NCI-H460 (cell line): ENCODE results near the gene METTL1. TPM values are rescaled to one million over a fixed set of nuclear protein-coding genes. Genes with fewer than 3 reads are reported as not detected.

Experiments
- DNase-seq: peaks from one replicate; pipeline ENCODE4 v3.0.0-alpha.2; 2016; ENCODE audit warnings: low read depth; ENCODE audit errors: extremely low read depth
- total RNA-seq: library from RNA; depleted of rRNA; stranded (reverse); fragments of >200 nt; shearing (Covaris generic); gene quantifications from 2 replicates; pipeline ENCODE4 v1.2.3, GENCODE V29; 2014

METTL1 gene
- total RNA-seq, 1 experiment from 2014 or later, result 23.3 TPM

DNA sequence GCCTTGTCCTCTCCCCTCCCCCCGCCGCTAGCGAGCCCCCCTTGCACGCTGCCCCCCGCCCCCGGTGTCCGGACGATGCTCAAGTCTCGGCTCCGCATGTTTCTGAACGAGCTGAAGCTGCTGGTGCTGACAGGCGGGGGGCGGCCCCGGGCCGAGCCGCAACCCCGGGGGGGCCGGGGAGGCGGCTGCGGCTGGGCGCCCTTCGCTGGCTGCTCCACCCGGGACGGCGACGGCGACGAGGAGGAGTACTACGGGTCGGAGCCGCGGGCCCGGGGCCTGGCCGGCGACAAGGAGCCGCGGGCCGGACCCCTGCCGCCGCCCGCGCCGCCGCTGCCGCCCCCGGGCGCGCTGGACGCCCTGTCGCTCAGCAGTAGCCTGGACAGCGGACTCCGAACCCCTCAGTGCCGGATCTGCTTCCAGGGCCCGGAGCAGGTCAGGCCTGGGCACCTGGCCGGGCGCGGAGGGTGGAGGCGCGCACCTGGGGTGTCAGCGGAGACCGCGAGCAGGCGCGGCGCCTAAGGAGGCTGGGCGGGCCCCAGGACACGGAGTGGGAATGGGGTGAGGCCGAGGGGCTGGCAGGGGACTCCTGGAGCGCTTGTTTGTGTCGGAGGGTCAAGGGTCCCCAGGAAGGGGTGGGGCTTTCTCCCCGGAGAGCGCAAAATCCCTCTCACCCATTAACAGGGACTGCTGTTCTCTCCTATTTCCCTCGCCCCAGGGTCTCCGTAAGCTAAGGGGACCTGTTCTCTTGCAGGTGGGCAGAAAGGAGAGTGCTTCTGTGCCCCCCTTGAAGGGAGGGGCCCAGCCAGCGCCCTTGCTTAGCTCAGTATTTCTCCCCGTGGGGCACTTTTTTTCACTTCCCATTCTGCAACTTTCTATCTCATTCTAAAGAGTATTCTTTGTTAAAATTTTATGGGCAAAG, 16.2 kb downstream of the METTL1 start:
- no peak for DNase-seq

DNA sequence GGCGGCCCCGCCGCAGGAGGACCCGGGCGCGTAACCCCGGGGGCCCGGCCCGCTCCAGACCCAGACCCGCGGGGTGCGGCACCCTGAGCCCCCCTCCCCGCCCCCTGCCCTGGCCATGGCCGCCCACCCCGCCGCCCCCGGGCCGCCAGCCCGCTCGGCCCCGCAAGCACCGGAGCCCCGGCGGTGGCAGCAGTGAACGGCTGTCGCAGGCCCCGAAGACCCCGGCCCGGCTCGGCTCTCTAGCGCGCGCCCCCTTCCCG, 16.8 kb downstream of the METTL1 start:
- no peak for DNase-seq

DNA sequence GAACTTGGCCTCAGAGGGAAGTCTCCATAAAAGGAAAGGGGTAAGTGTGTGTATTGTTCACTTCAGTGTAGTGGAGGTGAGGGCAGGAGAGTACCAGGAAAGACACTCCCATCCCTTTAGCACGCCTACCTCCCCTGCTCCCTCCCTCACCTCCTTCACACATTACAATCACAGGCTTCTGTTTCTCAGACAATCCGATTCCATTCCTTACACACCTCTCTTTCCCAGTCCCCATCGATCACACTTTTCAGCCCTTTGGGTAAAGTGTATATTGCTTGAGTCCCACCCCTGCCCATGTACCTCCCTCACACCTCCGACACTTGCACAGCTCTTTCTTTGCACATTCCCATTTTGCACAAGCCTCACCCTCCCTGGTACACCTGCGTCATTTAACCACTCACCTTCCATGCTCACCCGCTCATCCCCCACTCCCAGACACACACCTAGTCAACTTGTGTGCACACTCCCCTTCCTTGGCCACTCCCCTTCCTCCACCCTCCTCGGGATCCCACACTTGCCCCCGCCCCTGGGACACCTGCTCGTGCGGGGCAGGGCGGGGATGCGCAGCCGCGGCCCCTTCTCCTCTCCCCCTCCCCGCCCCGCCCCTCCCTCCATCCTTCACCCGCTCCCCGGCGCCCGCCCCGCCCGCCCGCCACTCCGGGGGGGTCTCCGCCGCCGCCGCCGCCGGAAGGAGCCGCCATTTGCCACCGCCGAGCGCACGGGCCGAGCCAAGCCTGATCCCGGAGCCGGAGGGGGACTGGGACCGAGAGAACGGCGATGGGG, 17.3 kb downstream of the METTL1 start, which contains the start of gene MARCHF9:
Gene MARCHF9, plus strand, starts transcription at position 693 of the 783 bp plus-strand sequence. CDS start 426 bp downstream, outside the sequence.
- no peak for DNase-seq

DNA sequence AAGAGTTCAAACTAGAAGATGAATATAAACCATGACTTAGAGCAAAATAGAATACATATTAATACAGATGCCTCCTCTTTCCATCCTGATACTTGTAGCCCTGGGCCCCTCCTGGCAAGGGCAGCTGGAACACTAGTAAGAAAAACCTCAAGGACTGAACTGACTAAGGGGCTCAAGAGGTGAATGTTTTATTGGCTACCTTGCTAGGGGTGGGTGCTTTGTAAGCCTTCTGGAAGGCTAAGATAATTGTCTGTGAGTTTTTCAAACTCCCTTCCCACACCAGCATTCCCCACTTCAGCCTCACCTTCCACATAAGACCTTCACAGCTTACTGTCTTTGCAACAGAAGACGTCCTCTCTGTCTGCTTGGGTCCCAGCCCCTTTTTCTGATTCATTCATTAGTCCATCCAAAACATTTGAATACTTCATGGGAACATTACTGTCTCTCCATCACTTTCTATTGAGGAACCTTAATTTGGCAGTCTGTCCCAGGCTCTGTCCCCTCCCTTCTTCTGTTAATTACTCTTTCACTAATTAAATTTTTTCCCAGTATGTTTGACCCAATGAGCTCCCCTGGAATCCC, 18.1 kb downstream of the METTL1 start:
- no peak for DNase-seq

DNA sequence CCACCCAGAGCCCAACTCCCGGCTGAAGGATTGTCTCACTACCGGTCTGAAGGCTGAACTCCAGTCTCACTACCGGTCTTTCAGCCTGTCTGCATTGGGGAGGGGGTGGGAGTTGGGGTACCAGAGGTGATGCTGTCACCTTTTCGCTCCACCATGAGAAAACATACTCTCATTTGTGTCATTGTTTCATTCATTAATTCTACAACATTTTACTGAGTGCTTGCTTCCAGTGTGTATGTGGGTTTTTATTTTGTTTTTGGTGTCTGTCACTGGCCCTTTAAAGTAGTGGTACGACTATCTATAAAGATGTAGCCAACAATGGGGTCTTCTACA, 19.3 kb downstream of the METTL1 start:
- DNase-seq, result no peak

DNA sequence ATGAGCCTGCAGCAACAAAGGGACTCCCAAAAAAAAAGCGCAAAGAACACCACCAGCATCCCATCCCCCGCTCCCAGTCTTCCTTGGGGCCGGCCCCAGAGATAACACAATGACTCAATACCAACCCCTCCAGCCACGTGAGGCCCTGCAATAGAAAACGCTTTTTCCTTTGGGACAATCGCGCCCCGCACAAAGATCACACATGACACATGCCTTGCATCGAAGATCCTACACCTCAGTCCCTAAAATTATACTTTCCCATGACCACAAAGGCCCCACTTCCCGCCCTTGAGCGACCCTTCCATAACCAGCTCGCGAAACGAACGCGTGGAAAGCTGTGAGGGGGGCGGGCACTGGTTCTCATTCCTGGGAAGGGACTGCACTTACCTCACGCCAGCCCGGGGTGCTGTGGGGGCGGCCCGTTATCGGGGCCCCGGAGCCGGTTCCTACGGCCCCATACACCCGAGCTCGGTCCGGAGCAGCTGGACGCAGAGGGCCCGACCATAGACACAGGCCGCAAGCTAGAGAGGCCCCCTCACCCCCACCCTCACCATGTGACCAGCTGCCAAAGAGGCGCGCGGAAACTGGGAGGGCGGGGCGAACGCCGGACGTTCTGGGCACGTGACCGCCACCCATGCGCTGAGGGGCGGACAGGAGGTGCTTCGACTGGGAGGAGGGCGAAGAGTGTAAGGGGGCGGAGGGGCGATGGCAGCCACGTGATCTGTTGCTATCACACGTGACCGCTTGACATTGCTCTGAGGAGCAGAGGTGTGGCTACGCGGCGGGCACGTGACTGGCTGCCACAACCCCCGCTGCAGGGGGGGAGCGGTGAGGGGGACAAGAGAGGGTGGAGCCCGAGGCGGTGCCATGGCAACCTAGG, 19.9 kb downstream of the METTL1 start, which contains the start of gene CDK4:
Gene CDK4, minus strand, starts transcription at position 523 of the 880 bp plus-strand sequence. CDS start 593 bp downstream, outside the sequence.
- peak; percentile 99 for DNase-seq

DNA sequence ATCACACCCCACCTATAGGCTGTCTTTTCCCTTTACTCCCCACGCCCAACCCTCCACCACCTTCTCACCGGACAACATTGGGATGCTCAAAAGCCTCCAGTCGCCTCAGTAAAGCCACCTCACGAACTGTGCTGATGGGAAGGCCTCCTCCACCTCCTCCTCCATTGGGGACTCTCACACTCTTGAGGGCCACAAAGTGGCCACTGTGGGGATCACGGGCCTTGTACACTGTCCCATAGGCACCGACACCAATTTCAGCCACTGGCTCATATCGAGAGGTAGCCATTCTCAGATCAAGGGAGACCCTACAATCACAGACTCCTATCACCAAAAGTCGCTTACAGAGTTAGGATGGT, 20.5 kb downstream of the METTL1 start:
- DNase-seq, result no peak

DNA sequence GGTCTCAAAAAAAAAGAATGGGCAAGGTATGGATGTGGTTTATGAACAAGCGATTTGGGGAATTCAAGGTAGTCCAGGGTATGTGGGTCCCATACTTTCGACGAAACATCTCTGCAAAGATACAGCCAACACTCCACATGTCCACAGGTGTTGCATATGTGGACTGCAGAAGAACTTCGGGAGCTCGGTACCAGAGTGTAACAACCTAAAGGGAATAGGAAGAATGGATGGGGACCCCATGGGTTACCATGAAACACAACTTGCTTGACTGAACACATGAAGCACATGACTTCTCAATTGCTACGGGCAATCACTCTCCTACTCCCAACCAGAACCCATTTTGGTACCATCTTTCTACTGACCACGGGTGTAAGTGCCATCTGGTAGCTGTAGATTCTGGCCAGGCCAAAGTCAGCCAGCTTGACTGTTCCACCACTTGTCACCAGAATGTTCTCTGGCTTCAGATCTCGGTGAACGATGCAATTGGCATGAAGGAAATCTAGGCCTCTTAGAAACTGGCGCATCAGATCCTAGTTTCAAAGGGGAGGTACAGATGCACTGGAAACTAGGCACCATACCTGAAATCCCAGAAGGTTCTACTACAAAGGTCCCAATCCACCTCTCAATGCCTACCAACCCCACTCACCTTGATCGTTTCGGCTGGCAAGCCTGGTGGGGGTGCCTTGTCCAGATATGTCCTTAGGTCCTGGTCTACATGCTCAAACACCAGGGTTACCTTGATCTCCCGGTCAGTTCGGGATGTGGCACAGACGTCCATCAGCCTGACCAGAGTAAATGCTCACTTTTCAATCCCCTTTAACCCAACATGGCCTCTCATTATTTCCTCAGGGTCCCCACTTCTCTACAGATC, 21.1 kb downstream of the METTL1 start:
- no peak for DNase-seq

DNA sequence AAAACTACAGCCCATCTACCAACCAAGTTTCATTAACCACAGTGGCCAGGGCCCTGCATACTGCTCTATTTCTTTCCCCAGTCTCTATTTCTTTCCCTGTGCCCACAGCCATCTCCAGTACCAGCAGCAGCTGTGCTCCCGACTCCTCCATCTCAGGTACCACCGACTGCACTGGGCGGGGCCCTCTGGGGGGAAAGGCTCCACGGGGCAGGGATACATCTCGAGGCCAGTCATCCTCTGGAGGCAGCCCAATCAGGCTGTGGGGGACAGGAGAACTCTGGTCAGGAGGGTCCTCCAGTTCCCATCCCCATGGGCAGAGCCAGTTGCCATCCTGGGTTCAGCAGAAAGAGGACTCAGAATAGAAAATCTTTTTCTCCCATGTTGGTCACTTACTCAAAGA, 22.8 kb downstream of the METTL1 start:
- no peak for DNase-seq

DNA sequence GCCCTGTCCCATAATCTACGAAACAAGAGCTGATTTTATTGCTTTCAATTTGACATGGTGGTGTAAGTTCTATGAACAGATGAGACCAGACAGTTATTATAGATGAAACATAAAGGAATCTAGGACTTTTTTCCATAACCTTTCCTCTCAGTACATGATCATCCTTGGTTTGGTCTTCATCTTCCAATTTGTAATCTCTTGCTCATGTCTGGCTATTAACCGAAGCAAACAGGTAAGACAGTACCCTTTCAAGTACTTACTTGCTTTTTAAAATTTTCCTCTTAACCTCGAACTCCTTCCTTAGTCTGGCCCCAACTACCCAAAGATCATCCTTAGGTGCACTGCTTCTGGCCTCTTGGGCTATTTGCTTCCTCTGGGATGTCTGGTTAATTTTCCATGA, 25.9 kb downstream of the METTL1 start:
- no peak for DNase-seq

DNA sequence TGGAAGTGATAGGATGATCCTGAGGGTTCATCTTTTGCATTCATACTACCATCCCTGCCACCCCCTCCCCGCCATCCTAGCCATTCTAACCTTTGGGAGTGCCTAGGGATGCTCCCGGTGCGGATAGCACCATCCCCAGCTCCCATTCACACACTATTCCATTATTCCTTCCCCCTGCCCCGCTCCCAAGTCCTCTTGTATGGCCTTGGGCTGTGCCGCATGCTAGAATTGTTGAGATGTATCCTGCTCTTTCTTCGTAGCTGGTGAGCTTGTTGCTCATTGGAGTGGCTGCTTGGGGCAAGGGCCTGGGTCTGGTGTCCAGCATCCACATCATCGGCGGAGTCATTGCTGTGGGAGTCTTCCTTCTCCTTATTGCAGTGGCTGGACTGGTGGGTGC, 26.4 kb downstream of the METTL1 start:
- DNase-seq, result no peak

DNA sequence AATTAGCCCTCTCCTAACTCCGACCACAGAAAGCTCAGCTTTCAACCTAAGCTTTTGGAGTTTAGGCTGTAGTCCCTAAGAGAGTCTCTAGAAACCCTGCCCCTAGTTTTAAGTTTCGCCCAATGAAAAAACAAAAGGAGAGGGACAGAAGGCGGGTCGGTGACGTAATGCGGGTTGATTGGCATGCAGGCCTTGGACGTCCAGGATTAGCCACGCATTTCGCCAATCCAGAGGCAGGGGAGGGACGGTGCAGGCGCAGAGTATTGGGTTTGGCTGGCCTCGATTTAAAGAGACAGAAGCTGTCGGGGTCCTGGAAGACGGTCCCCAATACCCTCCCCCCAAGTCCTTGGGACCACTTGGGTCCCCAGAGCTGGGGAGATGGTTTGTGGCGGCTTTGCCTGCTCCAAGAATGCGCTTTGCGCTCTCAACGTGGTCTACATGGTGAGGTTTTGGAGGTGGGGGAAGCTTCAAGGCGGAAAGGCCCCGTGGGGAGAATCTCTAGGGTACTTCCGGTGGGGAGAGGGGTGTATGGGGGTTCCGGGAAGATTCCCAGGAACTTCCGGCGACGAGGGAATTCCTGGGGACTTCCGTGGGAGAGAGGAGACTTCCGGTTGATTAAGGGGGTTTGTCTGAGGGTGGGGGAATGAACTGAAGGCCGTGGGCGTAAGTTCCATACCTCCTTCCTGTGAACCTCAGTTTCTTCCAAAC, 27.0 kb downstream of the METTL1 start, which contains the start of gene TSPAN31:
Gene TSPAN31, plus strand, starts transcription at position 263 of the 708 bp plus-strand sequence. Its CDS starts 116 bp downstream, at position 379.
- DNase-seq, result peak; percentile 98

DNA sequence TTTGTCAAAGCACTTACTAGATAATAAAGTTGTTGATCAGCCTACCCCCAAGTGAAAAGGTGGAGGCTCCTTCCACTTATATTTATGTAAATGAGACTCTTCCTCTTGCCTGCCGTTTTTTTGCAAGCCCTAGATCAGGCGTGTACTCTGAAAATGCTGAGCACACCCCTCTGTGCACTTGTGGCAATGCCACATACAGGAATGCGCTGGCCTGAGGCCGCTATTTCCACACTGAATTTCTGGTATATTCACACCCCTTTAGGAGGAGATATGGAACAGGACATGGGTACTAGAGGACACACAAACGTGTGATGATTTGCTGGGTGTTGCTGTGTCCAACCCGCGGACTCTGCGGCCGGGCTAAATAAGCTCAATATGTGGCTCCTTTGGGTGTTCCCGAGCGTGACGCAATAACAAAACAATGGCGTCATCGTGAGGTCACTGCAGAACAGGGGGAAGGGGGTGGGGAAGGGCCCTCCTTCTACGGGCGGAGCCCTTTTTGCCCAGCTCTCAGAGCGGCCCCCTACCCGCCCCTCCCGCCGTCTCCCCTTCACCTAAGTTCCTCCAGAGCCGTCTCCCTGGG, 27.6 kb downstream of the METTL1 start:
- DNase-seq, result peak; percentile 77

DNA sequence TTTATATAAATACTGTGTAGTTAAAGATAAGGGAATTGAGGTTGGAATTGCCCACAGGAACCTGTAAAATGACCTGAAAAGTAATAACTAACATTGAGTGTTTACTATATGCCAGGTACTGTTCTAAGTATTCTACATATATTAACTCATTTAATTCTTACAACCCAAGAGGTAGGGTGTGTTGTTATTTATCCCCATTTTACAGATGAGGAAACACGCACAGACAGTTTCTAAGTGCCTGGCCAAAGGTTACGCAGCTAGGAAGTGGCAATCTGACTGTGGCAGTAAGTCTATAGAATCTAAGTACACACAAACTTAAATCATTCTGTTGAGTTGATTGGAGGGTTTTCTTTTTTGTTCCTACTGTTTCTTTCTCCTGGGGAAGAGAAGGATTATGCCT, 28.1 kb downstream of the METTL1 start:
- DNase-seq, result no peak

DNA sequence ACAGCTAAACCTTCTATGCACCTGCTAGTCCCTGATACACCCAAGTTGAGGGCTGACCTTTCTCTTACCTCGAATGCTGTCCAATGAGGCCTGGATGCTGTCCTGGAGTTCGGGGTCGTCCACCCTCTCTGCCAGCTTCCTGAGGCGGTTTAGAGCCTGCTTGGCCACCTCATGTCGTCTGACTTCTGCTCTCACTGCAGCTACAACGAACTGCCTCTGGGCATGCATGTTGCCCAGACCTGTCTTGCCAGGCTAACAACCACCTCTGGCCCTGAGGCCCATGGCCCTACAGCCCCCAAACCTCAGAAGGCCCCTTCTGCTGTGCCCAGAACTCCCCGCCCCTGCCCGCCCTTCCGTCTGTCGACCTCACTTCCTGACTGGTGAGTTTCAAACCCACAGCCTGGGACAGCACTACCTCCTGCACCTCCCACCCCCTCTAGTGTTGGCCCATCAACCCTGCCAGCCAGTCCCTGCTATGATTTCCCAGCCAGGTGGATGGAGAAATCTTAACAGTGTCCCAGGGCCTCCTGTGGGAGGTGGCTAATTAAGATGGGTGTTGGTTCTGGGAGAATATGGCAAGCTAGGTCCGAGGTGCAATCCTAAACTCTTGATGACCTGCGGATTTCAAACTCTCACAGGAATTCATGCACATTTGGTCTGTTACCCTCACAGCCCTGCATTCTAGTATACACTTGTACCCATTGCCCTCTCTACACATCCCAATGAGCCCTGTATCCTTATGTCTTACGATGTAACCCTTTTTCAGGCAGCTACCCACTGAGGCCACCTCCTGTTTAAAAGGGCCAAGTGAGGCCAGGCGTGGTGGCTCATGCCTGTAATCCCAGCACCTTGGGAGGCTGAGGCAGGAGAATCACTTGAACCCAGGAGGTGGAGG, 29.8 kb downstream of the METTL1 start:
- DNase-seq, result no peak

DNA sequence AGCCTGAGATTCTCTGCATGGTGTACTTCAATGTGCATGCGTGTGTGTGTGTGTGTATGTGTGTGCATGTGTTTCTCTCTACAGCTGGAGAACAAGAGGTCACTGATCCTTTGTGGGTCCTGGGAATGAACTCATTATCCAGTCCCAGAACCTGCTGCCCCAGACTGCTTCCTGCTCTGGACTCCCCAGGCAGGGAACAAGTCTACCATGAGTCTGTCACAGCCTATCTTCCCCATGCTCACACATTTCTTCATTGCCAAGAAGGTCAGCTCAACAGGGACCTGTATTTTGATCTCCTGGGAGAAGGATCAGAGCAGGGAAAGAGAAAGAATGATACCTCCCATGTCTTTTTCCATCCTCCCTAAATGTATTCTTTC, 30.5 kb downstream of the METTL1 start:
- DNase-seq, result no peak

DNA sequence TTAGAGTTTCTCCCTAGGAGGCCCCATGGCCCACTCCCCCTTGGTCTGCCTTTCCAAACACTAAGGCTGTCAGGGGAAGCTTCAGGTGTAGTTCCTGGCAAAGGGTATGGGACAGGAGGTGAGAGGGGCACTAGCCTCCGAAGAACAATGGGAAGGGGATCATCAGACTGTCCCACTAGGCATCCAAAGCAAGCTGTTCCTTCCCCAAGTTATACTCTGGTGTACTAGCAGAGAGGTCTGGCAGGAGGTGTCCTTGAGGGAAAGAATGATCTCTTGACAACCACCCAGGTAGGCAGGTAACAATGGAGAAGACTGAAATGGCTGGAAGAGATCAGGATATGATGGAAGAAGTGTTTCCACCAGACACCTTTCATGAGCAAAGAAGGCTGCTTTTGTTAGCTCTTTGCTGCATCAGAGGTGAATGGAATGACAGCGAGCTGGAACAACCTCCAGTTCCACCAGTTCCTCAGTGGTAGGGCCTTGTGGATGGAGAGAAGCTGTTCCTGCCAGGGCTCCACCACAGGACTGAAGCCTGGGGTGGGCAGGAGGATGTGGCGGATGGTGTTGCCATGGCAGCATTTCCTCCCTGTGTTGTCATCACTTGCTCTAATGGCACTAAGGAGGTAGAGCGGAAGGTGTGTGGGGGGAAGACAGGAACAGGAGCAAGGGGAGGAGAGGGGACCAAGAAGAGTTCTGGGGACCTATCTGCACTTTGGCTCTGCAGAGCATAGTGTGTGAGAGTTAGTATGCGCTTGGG, 31.1 kb downstream of the METTL1 start:
- DNase-seq, result no peak
